A673 (cell line): ENCODE results near the gene CSTF3.

Source experiments
- CTCF ChIP-seq: fragments of 300-800, 200-600 bp; sonication (generic); conservative IDR thresholded peaks from 2 replicates; pipeline ENCODE4 v1.5.1; 2017; ENCODE audit warnings: low read depth, mild to moderate bottlenecking, antibody characterized with exemption, low read length, moderate library complexity, mixed read lengths
- EZH2 ChIP-seq: fragments of 200-600 bp; sonication (generic); IDR thresholded peaks from 2 replicates; pipeline ENCODE4 v1.6.1; 2017; ENCODE audit warnings: borderline replicate concordance, low read depth, mild to moderate bottlenecking, mixed read lengths, antibody characterized with exemption, low read length; ENCODE audit not compliant: poor library complexity, severe bottlenecking

DNA sequence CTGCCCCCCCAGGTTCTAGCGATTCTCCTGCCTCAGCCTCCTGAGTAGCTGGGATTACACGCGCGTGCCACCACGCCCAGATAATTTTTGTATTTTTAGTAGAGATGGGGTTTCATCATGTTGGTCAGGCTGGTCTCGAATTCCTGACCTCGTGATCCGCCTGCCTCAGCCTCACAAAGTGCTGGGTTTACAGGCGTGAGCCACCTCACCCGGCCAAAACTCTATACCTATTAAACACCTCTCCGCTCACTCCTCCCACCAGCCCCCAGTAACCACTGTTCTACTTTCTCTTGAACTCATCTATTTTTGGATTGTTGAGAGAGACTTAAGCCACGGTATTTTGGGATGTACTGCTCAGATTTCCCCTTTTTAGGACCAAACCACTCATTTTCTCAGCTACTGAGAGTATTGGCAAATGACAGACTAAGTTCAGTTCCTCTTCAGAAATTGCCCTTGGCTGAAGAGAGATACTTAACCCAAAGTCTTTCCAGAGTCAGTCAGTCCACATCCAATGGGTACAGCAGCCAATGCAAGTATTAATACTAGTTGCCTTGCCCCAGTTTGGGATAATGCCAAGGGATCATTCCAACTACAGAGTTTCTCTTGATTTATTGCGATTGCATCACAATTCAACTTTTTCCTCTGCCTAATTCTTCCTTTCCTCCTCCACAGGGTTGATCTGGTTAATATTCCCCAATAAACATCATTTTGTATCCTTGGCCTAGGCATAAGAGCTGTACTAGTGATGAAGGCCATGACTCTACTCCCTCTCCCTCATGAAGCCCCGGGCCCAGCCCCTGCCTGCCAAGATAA, 36.8 kb upstream of the CSTF3 start:
- TF ChIP-seq CTCF (no peak), EZH2 (no peak)
